Neural crest cell (in vitro differentiated cells): Measurements from ENCODE around the gene PPP6R3. TPM values are rescaled to one million over a fixed set of nuclear protein-coding genes. Genes with fewer than 3 reads are reported as not detected.

Experiments
- DNase-seq: peaks from one replicate; pipeline ENCODE4 v3.0.0; 2021; ENCODE audit warnings: low read depth, mixed read lengths, low spot score
- H3K27ac Mint-ChIP-seq: one replicate; pipeline ENCODE4 v1.8.0; 2021; ENCODE audit warnings: mild to moderate bottlenecking, mixed read lengths; ENCODE audit not compliant: unreplicated experiment
- H3K27me3 Mint-ChIP-seq: 2 replicates; pipeline ENCODE4 v1.8.0; 2021; ENCODE audit warnings: low read depth, mild to moderate bottlenecking, mixed read lengths
- H3K36me3 Mint-ChIP-seq: 2 replicates; pipeline ENCODE4 v1.8.0; 2021; ENCODE audit warnings: low read depth, mild to moderate bottlenecking, mixed read lengths
- H3K4me1 Mint-ChIP-seq: 2 replicates; pipeline ENCODE4 v1.8.0; 2021; ENCODE audit warnings: mixed read lengths
- H3K4me3 Mint-ChIP-seq: one replicate; pipeline ENCODE4 v1.8.0; 2021; ENCODE audit warnings: mild to moderate bottlenecking, mixed read lengths
- H3K9me3 Mint-ChIP-seq: 2 replicates; pipeline ENCODE4 v1.8.0; 2021; ENCODE audit warnings: mixed read lengths
- CTCF ChIP-seq: fragments of 200-600 bp; sonication (generic); conservative IDR thresholded peaks from 2 replicates; pipeline ENCODE4 v1.5.0; 2021; ENCODE audit warnings: antibody characterized with exemption, mild to moderate bottlenecking
- long read RNA-seq: library from polyadenylated mRNA; unstranded; transcript quantifications from one replicate; pipeline ENCODE4 v2.0.0, GENCODE V29; 2020
- total RNA-seq: library from RNA; stranded (reverse); gene quantifications from 2 replicates; pipeline ENCODE4 v1.2.1, GENCODE V29; 2021

Gene PPP6R3, protein sequence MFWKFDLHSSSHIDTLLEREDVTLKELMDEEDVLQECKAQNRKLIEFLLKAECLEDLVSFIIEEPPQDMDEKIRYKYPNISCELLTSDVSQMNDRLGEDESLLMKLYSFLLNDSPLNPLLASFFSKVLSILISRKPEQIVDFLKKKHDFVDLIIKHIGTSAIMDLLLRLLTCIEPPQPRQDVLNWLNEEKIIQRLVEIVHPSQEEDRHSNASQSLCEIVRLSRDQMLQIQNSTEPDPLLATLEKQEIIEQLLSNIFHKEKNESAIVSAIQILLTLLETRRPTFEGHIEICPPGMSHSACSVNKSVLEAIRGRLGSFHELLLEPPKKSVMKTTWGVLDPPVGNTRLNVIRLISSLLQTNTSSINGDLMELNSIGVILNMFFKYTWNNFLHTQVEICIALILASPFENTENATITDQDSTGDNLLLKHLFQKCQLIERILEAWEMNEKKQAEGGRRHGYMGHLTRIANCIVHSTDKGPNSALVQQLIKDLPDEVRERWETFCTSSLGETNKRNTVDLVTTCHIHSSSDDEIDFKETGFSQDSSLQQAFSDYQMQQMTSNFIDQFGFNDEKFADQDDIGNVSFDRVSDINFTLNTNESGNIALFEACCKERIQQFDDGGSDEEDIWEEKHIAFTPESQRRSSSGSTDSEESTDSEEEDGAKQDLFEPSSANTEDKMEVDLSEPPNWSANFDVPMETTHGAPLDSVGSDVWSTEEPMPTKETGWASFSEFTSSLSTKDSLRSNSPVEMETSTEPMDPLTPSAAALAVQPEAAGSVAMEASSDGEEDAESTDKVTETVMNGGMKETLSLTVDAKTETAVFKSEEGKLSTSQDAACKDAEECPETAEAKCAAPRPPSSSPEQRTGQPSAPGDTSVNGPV
- total RNA-seq, result 108 and 111 TPM in 2 replicates
- long read RNA-seq, full-length matches to known transcripts, result 2 of 54 reads
- long read RNA-seq, partial matches to known transcripts, result 20 of 54 reads
- long read RNA-seq, other reads (novel, unspliced or antisense), result 32 of 54 reads

- Mint-ChIP-seq H3K4me1 (peaks cover 41% of the 10 kb centered on the region), H3K4me3 (peak within 1 kb of the TSS; percentile 99), H3K9me3 (no peaks in the 10 kb centered on the region), H3K27ac (peak within 1 kb of the TSS; percentile 96), H3K27me3 (peaks cover 7% of the 10 kb centered on the region), H3K36me3 (peaks cover 2% of the 10 kb centered on the region)
- no peak for TF ChIP-seq CTCF
- no peak for DNase-seq
Measured at GRCh38 chr11:68460741-68461574, at the start of gene PPP6R3. Gene PPP6R3, plus strand, starts transcription at chr11:68460752. Its CDS starts 76,913 bp downstream, at chr11:68537665.

DNA sequence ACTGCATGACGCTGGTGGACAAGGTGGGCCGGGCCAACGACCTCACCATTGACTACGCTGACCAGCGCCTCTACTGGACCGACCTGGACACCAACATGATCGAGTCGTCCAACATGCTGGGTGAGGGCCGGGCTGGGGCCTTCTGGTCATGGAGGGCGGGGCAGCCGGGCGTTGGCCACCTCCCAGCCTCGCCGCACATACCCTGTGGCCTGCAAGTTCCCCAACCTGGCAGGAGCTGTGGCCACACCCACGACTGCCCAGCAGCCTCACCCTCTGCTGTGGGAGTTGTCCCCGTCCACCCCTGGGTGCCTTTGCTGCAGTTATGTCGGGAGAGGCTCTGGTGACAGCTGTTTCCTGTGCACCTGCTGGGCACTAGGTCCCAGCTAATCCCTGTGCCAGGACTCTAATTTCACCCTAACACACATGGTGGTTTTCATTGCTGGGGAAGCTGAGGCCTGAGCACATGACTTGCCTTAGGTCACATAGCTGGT, 49.0 kb upstream of the PPP6R3 start:
- DNase-seq, result no peak
- Mint-ChIP-seq H3K4me3 (no peak overlapping the region), H3K36me3 (peaks cover 10% of the 10 kb centered on the region), H3K27ac (no peak overlapping the region), H3K27me3 (no peaks in the 10 kb centered on the region), H3K9me3 (no peaks in the 10 kb centered on the region), H3K4me1 (no peaks in the 10 kb centered on the region)
- TF ChIP-seq CTCF, result no peak

GRCh38 chr11:68412593-68413475, 47.7 kb upstream of the PPP6R3 start:
- H3K9me3 Mint-ChIP-seq, result no peaks in the 10 kb centered on the region
- no peak for TF ChIP-seq CTCF
- H3K27me3 Mint-ChIP-seq, result no peaks in the 10 kb centered on the region
- H3K4me1 Mint-ChIP-seq, result no peaks in the 10 kb centered on the region
- no peak overlapping the region for H3K4me3 Mint-ChIP-seq
- no peak overlapping the region for H3K27ac Mint-ChIP-seq
- H3K36me3 Mint-ChIP-seq, result peaks cover 11% of the 10 kb centered on the region
- DNase-seq, result no peak

DNA sequence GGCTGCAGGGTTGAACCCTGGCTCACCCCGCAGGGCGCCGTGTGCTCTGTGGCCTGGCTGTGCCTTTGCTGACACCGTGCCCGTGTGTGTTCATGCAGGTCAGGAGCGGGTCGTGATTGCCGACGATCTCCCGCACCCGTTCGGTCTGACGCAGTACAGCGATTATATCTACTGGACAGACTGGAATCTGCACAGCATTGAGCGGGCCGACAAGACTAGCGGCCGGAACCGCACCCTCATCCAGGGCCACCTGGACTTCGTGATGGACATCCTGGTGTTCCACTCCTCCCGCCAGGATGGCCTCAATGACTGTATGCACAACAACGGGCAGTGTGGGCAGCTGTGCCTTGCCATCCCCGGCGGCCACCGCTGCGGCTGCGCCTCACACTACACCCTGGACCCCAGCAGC, 47.0 kb upstream of the PPP6R3 start:
- H3K4me3 Mint-ChIP-seq, result no peak overlapping the region
- DNase-seq, result no peak
- no peaks in the 10 kb centered on the region for H3K9me3 Mint-ChIP-seq
- no peaks in the 10 kb centered on the region for H3K27me3 Mint-ChIP-seq
- TF ChIP-seq CTCF, result no peak
- no peak overlapping the region for H3K27ac Mint-ChIP-seq
- no peaks in the 10 kb centered on the region for H3K4me1 Mint-ChIP-seq
- peaks cover 12% of the 10 kb centered on the region for H3K36me3 Mint-ChIP-seq
